ENCODE results near the gene PRUNE2. TPM values are rescaled to one million over a fixed set of nuclear protein-coding genes. Genes with fewer than 3 reads are reported as not detected.
A peak's percentile ranks its signal among the peaks of the same experiment; 100 is the strongest.

Gene PRUNE2
- total RNA-seq, 1 experiment from 2014 or later: not detected

DNA sequence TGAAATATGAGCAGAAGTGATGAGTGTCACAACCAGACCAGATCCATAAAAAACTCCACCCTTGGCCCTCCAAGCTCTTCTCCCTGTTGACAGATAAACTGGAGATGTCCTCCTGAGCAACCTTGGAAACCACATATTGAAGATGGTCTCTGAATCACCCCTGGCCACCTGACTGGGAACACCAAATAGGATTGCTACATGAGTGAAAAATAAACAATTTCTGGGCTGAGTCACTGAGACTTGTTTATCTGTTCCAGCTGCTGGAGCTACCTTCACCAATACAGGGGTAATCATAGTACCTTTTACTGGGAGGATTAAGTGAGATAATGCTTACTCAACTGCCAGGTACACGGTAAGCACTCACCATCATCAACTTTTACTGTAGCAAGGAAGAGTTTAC lies 88.4 kb downstream of the PRUNE2 start:
- in situ Hi-C loops (cut with HindIII; ENCODE audit: low sequenced_read_pairs): no loop called here
- no peak for DNase-seq (ENCODE audit: low spot score)

GRCh38 chr9:76812591-76812990 lies 93.3 kb downstream of the PRUNE2 start:
- DNase-seq (ENCODE audit: low spot score): no peak
- in situ Hi-C loops (cut with HindIII; ENCODE audit: low sequenced_read_pairs): no loop called here

DNA sequence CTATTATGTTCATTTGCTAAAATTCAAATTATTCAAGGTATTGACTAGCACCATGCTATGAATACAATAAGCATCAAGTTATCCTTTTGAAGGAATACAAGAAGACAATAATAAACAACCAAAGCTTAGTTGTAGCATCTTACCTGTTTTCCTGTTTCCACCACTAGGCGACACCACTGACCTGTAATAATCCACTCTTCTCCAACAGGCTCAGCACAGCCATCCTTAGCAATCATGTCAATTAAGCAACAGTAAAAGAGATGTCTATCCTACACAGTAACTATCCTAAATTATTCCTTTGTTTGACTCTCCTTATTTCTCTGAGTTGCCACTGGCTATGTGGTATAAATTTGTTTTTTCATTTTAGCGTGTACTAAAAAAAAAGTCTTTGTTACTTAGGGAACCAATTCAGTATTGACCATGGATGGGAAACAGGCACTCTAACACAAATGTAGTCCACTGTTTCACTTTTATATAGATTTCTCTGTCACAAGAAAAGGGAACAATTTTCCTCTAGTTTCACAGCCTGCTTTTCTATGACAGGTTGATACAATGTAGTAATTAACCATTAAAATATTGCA lies 95.4 kb downstream of the PRUNE2 start:
- peak; percentile 73 for DNase-seq (ENCODE audit: low spot score)
- in situ Hi-C loops (cut with HindIII; ENCODE audit: low sequenced_read_pairs): no loop called here

GRCh38 chr9:76808636-76809035 lies 97.3 kb downstream of the PRUNE2 start:
- DNase-seq (ENCODE audit: low spot score): no peak
- in situ Hi-C loops (cut with HindIII; ENCODE audit: low sequenced_read_pairs): no loop called here

GRCh38 chr9:76803762-76804161 lies 102.2 kb downstream of the PRUNE2 start:
- in situ Hi-C loops (cut with HindIII; ENCODE audit: low sequenced_read_pairs): no loop called here
- DNase-seq (ENCODE audit: low spot score): no peak

DNA sequence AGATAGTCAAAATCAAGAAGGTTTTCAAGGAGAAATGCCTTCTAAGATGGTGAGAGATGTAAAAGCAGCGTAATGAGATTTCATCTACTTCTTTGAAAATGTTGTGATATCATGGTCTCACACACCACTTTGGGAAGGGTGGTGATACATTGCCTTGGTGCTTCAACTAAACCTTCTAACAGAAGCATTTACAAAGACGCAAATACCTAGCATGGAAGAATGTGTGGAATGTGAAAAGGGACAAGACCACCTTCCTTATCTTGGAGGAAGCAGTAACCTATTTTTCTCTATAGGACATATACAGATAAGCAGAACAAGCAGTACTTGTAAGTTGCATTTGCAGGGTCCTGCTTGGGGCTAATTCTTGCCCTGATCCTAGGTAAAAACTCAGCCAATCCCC lies 102.8 kb downstream of the PRUNE2 start:
- in situ Hi-C loops (cut with HindIII; ENCODE audit: low sequenced_read_pairs): no loop called here
- no peak for DNase-seq (ENCODE audit: low spot score)

DNA sequence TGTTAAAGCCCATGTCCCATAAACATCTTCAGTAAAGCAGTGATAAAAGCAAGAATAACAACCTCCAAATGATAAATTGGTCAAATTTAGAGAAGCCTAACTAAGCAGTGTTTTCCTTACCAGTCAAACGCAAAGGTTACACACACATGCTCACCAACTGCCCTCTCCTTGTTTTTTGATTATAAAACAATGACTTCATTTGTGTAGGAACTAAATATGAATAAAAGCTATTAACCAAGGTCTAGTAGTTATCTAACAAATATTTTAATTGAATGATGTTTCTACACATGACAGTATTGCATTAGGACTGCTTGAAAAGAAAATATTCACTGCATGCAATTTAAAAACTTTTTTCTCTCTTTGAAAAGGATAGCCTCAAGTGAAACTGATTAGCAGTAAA lies 105.0 kb downstream of the PRUNE2 start:
- in situ Hi-C loops (cut with HindIII; ENCODE audit: low sequenced_read_pairs): no loop called here

GRCh38 chr9:76799473-76799872 lies 106.4 kb downstream of the PRUNE2 start:
- in situ Hi-C loops (cut with HindIII; ENCODE audit: low sequenced_read_pairs): no loop called here
- no peak for DNase-seq (ENCODE audit: low spot score)

More for the DNA sequence above, 105.0 kb downstream of the PRUNE2 start:
- DNase-seq (ENCODE audit: low spot score): no peak

DNA sequence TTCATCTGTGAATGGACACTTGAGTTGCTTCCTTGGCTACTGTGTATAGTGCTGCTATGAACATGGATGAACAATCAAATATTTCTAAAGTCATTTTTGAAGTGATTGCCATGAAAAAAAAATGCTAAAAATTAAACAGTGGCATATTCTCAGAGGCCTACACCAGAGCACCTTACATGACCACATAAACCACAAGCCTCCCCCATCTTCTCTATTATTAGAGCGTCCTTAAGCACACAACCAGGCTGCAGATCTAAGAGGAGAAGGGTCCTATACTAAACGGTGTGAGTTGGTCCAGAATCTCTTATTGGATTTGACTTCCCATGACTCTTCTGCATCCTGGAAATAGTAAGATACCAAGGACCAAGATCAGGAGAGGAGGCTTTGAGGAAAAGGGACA lies 107.4 kb downstream of the PRUNE2 start:
- no peak for DNase-seq (ENCODE audit: low spot score)
- in situ Hi-C loops (cut with HindIII; ENCODE audit: low sequenced_read_pairs): no loop called here

DNA sequence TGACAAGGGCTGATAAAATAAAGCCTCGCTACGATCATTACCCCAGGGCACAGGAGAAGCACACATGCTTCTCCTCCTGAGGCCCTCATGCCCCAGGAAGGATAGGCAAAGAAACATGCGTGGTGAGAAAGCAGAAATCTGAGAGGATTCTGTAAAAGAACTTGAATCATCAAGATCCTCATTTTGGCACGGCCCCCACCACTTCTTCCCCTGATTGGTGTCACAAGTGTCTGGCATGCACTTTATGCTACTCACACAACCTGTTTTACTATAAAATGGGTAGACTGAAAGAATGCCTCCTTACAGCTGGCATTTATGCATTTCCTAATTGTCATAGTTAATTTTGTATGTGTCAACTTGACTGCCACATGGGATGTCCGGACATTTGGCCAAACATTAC lies 109.6 kb downstream of the PRUNE2 start:
- in situ Hi-C loops (cut with HindIII; ENCODE audit: low sequenced_read_pairs): no loop called here
- no peak for DNase-seq (ENCODE audit: low spot score)

DNA sequence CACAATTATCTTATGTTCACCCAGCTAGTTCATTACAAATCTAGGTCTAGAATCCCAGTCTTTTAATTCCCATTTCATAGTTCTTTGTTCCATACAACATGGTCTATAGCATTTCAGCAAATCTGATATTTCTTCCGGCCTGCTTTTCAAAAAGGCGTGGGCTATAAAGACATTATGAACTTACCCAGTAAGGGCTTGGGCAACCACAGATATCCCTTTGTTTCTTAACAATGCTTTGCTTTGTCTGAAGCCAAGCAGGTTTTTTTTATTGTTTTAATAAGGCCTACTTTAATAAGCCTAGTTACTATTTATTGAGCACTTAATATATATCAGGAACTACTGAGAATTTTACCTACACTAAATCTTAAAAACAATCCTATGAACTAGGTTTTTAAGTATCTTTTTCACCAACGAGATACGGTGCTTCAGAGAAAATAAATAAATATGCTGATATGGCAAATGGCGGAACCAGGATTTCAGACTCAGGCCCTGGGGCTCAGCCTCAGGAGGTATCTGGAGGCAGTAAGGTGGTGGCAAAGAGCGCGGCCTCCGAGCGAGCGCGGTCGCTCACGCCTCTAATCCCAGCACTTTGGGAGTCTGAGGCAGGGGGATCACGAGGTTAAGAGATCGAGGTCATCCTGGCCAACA lies 112.0 kb downstream of the PRUNE2 start:
- DNase-seq (ENCODE audit: low spot score): no peak
- in situ Hi-C loops (cut with HindIII; ENCODE audit: low sequenced_read_pairs): no loop called here

- in situ Hi-C loops (cut with HindIII; ENCODE audit: low sequenced_read_pairs): no loop called here
- no peak for DNase-seq (ENCODE audit: low spot score)
These were observed 116.1 kb downstream of the PRUNE2 start for GRCh38 chr9:76789840-76790239.

- no peak for DNase-seq (ENCODE audit: low spot score)
- in situ Hi-C loops (cut with HindIII; ENCODE audit: low sequenced_read_pairs): no loop called here
These were observed 118.2 kb downstream of the PRUNE2 start for GRCh38 chr9:76787677-76788076.

- in situ Hi-C loops (cut with HindIII; ENCODE audit: low sequenced_read_pairs): no loop called here
- DNase-seq (ENCODE audit: low spot score): no peak
These were observed 120.4 kb downstream of the PRUNE2 start for GRCh38 chr9:76785501-76785900.

DNA sequence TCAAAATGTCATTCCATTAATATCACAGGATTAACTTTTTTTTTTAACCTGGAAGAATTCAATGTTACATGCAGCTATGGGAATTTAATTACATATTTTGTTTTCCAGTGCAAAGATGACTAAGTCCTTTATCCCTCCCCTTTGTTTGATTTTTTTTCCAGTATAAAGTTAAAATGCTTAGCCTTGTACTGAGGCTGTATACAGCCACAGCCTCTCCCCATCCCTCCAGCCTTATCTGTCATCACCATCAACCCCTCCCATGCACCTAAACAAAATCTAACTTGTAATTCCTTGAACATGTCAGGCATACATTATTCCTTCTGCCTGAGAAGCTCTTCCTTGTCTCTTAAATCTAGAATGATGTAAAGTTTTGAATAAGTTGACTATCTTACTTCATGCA lies 121.0 kb downstream of the PRUNE2 start:
- in situ Hi-C loops (cut with HindIII; ENCODE audit: low sequenced_read_pairs): no loop called here
- no peak for DNase-seq (ENCODE audit: low spot score)

DNA sequence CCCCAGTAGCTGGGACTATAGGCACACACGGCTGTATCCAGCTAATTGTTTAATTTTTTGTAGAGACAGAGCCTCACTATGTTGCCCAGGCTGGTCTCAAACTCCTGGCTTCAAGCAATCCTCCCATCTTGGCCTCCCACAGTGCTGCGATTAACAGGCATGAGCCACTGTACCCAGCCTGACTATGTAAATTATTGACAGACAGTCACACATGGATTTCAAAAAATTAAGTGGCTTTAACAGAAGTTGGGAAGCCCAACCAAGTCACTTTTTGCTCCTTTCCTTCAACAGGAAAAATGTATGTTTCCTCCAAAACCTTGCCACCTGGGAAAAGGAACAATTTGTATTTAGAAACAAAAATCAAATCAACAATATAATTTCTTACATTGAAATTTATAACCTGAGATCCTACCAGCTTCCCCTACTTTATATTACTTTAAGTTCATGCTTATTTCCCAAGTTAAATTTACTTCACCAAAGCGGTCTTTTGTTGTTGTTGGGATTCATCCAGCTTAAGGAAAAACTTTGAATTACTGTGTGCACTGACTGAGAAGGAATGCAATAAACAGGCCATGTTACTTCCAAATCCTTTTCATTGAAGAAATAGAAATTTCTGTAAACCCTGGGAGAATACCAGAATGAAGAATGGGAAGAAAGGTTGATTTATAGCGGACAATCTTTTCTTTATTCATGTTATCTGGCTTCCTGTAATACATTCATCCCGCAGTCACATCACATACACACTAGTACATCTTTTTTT lies 133.0 kb downstream of the PRUNE2 start:
- in situ Hi-C loops (cut with HindIII; ENCODE audit: low sequenced_read_pairs): no loop called here
- DNase-seq (ENCODE audit: low spot score): no peak

- DNase-seq (ENCODE audit: low spot score): peak; percentile 54
- in situ Hi-C loops (cut with HindIII; ENCODE audit: low sequenced_read_pairs): no loop called here
These were observed 139.8 kb downstream of the PRUNE2 start for GRCh38 chr9:76766126-76766525.

- in situ Hi-C loops (cut with HindIII; ENCODE audit: low sequenced_read_pairs): no loop called here
- DNase-seq (ENCODE audit: low spot score): no peak
These were observed 141.8 kb downstream of the PRUNE2 start, which contains the start of gene PCA3 for GRCh38 chr9:76764138-76764537. Gene PCA3 (plus strand): TSS chr9:76764438.

GRCh38 chr9:76761448-76761847 lies 144.5 kb downstream of the PRUNE2 start:
- no peak for DNase-seq (ENCODE audit: low spot score)
- in situ Hi-C loops (cut with HindIII; ENCODE audit: low sequenced_read_pairs): no loop called here

DNA sequence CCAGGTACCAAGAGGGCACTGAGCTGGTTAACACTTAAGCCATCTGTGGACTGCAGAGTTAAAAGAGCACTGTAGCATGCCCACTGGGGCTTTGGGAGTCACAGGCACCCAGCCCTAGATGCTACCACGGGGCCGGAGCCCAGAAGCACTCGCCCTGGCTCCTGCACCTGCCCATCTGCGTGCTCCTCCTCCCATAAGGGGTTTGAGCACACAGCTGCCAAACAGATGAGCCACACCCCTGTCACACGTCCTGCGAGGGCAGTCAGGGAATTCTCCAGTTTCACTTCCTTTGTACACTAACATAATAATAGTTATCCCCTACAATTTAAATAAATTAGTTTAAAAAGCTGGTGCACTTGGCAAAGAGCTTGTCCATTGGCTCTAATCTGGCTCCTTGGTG lies 146.2 kb downstream of the PRUNE2 start:
- DNase-seq (ENCODE audit: low spot score): no peak
- in situ Hi-C loops (cut with HindIII; ENCODE audit: low sequenced_read_pairs): no loop called here

- DNase-seq (ENCODE audit: low spot score): no peak
- in situ Hi-C loops (cut with HindIII; ENCODE audit: low sequenced_read_pairs): no loop called here
These were observed 147.4 kb downstream of the PRUNE2 start for GRCh38 chr9:76758476-76758875.
